ENCODE results near the gene HOOK2. TPM values are rescaled to one million over a fixed set of nuclear protein-coding genes. Genes with fewer than 3 reads are reported as not detected.

The HOOK2 gene
- total and polyA plus RNA-seq, 2 of the 13 experiments (the other 11 are each of a cell fraction or from before 2014, with no cell fraction given) = 9.2 to 12.9 TPM

DNA sequence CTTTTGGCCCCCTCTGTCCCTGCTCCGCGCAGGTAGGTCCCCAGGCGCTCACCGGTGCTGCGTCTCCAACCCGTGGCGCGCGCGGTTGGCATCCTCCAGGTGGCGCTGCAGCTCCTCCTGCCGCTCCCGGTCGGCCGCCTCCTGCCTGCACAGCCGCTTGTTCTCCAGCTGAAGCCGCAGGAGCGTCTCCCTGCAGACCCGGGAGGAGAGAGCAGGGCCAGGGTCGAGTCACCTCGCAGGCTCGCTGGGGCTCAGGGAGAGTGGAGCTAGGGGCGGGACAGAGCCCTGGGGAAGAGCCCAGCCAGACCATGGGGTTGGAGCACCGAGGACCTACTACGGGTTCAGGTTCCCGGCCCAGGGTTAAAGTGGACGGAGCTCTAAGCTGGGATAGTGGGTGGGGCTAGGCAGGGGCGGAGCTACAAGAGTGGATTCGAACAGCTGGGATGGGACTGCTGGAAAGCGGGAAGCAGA lies 9.3 kb downstream of the HOOK2 start (continued):
- no peak for TF ChIP-seq GLMP (CRISPR knock-in tag; IDR thresholded peaks at IDR 0.05; ENCODE audit: borderline replicate concordance)
- TF ChIP-seq, protein P1, sequence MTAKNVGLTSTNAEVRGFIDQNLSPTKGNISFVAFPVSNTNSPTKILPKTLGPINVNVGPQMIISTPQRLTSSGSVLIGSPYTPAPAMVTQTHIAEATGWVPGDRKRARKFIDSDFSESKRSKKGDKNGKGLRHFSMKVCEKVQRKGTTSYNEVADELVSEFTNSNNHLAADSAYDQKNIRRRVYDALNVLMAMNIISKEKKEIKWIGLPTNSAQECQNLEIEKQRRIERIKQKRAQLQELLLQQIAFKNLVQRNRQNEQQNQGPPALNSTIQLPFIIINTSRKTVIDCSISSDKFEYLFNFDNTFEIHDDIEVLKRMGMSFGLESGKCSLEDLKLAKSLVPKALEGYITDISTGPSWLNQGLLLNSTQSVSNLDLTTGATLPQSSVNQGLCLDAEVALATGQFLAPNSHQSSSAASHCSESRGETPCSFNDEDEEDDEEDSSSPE (CRISPR knock-in tag; IDR thresholded peaks at IDR 0.05) = peak; percentile 52; the same call in 1 of the 2 replicates
- 0 out of 2 replicates have a peak, but pooled peaks have one; percentile 35 for TF ChIP-seq ZNF839 (CRISPR knock-in tag; IDR thresholded peaks at IDR 0.05; ENCODE audit: borderline replicate concordance)
- TF ChIP-seq HNRNPLL (IDR thresholded peaks at IDR 0.05; ENCODE audit: low read depth, low read length, poor library complexity, severe bottlenecking) = peak; percentile 77
- no peak for TF ChIP-seq ZNF550 (CRISPR knock-in tag; IDR thresholded peaks at IDR 0.05; ENCODE audit: borderline replicate concordance)
- no peak; the same call in 1 of the 2 replicates for TF ChIP-seq ZNF563 (CRISPR knock-in tag; IDR thresholded peaks at IDR 0.05)
- no peak for TF ChIP-seq ZNF790 (CRISPR knock-in tag; IDR thresholded peaks at IDR 0.05; ENCODE audit: borderline replicate concordance)
- TF ChIP-seq, protein P2, sequence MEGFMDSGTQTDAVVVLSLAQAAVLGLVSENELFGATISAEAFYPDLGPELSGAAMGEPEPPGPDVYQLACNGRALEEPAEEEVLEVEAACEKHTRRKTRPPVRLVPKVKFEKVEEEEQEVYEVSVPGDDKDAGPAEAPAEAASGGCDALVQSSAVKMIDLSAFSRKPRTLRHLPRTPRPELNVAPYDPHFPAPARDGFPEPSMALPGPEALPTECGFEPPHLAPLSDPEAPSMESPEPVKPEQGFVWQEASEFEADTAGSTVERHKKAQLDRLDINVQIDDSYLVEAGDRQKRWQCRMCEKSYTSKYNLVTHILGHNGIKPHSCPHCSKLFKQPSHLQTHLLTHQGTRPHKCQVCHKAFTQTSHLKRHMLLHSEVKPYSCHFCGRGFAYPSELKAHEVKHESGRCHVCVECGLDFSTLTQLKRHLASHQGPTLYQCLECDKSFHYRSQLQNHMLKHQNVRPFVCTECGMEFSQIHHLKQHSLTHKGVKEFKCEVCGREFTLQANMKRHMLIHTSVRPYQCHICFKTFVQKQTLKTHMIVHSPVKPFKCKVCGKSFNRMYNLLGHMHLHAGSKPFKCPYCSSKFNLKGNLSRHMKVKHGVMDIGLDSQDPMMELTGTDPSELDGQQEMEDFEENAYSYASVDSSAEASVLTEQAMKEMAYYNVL (CRISPR knock-in tag; IDR thresholded peaks at IDR 0.05; ENCODE audit: borderline replicate concordance) = peak; percentile 57; the same call in 1 of the 2 replicates
- TF ChIP-seq ZBTB21 (CRISPR knock-in tag; IDR thresholded peaks at IDR 0.05) = no peak
- TF ChIP-seq ZBTB7B (CRISPR knock-in tag; IDR thresholded peaks at IDR 0.05) = 0 out of 2 replicates have a peak, but pooled peaks have one; percentile 26
- TF ChIP-seq SOX5 (CRISPR knock-in tag; IDR thresholded peaks at IDR 0.05; ENCODE audit: borderline replicate concordance) = 0 out of 2 replicates have a peak, but pooled peaks have one; percentile 24
- TF ChIP-seq ZNF549 (CRISPR knock-in tag; IDR thresholded peaks at IDR 0.05) = no peak
- TF ChIP-seq, protein P3, sequence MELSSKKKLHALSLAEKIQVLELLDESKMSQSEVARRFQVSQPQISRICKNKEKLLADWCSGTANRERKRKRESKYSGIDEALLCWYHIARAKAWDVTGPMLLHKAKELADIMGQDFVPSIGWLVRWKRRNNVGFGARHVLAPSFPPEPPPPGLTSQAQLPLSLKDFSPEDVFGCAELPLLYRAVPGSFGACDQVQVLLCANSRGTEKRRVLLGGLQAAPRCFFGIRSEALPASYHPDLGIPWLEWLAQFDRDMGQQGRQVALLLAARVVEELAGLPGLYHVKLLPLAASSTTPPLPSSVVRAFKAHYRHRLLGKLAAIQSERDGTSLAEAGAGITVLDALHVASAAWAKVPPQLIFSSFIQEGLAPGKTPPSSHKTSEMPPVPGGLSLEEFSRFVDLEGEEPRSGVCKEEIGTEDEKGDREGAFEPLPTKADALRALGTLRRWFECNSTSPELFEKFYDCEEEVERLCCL (CRISPR knock-in tag; IDR thresholded peaks at IDR 0.05; ENCODE audit: borderline replicate concordance) = no peak
- no peak for TF ChIP-seq ARID2 (CRISPR knock-in tag; IDR thresholded peaks at IDR 0.05; ENCODE audit: borderline replicate concordance)
- TF ChIP-seq ZBTB20 (CRISPR knock-in tag; IDR thresholded peaks at IDR 0.05; ENCODE audit: borderline replicate concordance, low read depth) = no peak
- TF ChIP-seq MED8 (CRISPR knock-in tag; IDR thresholded peaks at IDR 0.05; ENCODE audit: insufficient replicate concordance) = peak; percentile 25
- TF ChIP-seq, protein P4, sequence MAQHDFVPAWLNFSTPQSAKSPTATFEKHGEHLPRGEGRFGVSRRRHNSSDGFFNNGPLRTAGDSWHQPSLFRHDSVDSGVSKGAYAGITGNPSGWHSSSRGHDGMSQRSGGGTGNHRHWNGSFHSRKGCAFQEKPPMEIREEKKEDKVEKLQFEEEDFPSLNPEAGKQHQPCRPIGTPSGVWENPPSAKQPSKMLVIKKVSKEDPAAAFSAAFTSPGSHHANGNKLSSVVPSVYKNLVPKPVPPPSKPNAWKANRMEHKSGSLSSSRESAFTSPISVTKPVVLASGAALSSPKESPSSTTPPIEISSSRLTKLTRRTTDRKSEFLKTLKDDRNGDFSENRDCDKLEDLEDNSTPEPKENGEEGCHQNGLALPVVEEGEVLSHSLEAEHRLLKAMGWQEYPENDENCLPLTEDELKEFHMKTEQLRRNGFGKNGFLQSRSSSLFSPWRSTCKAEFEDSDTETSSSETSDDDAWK (CRISPR knock-in tag; IDR thresholded peaks at IDR 0.05) = no peak
- no peak for TF ChIP-seq DZIP1 (CRISPR knock-in tag; IDR thresholded peaks at IDR 0.05)

Measured in HepG2 (cell line).